Activated CD4-positive, alpha-beta T cell treated with anti-CD3 and anti-CD28 coated beads, Interleukin-2, amount 10 ng/mL, durations not matched to agents 24 days and 14 days (primary cell): ENCODE results near the gene ABLIM2. TPM values are rescaled to one million over a fixed set of nuclear protein-coding genes. Genes with fewer than 3 reads are reported as not detected.

Experiments
- DNase-seq: peaks from one replicate; pipeline ENCODE4 v3.0.0; 2022
- H3K27ac Mint-ChIP-seq: one replicate; pipeline ENCODE4 v1.8.0; 2022; ENCODE audit warnings: mild to moderate bottlenecking, mixed read lengths
- H3K27me3 Mint-ChIP-seq: one replicate; pipeline ENCODE4 v1.8.0; 2022; ENCODE audit warnings: mixed read lengths
- H3K36me3 Mint-ChIP-seq: one replicate; pipeline ENCODE4 v1.8.0; 2022; ENCODE audit warnings: low read depth, mild to moderate bottlenecking, mixed read lengths
- H3K4me1 Mint-ChIP-seq: one replicate; pipeline ENCODE4 v1.8.0; 2021; ENCODE audit warnings: mixed read lengths
- H3K4me3 Mint-ChIP-seq: one replicate; pipeline ENCODE4 v1.8.0; 2022; ENCODE audit warnings: mild to moderate bottlenecking, moderate library complexity, mixed read lengths
- H3K9me3 Mint-ChIP-seq: one replicate; pipeline ENCODE4 v1.8.0; 2021; ENCODE audit warnings: mixed read lengths
- intact Hi-C: fragments of 100-400 bp; cut with micrococcal nuclease; formaldehyde crosslinking; loops from one replicate; pipeline ENCODE4 v1.15.1; 2023
- total RNA-seq: library from RNA; stranded (reverse); gene quantifications from 2 replicates; pipeline ENCODE4 v1.2.3, GENCODE V29; 2022

ABLIM2 gene
- total RNA-seq, 1 donor from 2014 or later = 0.63 TPM

DNA sequence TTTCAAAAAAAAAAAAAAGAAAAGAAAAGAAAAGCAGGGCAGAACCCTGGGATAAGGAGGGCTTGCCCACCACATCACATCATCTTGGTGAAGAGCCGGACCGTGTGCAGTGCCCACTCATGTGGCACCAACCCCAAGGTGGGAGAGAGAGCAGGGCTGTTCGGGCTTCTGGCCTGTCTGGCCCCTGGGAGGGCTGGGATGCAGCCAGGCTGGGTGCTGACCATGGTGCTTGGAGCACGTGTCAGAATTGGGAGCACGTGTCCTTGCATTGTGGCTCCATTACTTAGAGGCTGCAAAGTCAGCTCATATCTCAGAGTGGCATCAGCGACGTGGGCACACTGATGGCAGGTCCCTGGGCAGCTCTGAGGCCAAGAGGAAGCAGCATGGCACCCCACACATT, 118.0 kb downstream of the ABLIM2 start:
- Mint-ChIP-seq H3K27me3 (peaks cover 7% of the 10 kb centered on the region), H3K27ac (no peak overlapping the region), H3K9me3 (no peaks in the 10 kb centered on the region), H3K4me1 (no peaks in the 10 kb centered on the region), H3K4me3 (no peak overlapping the region), H3K36me3 (no peaks in the 10 kb centered on the region)
- intact Hi-C loops = no loop called here
- no peak for DNase-seq

DNA sequence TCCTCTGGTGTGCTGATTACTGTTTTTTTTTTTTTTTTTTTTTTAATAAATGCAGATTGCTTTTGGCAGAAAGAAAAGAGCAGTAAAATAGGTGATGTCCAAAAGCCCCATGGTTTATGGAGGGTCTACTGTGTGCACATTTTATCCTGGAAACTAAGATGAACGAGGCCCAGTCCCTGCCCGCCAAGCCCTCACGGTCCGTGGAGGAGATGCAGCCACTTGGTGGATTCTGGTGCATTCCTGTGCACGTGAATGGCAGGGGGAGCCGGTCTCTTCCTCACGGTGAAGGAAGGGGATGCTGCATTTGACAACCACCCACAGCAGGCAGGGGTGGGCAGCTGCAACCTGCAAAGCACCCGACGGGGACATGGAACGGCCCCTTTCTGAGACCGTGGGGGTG, 118.8 kb downstream of the ABLIM2 start:
- intact Hi-C loops = no loop called here
- Mint-ChIP-seq H3K27me3 (peaks cover 10% of the 10 kb centered on the region), H3K4me3 (no peak overlapping the region), H3K36me3 (no peaks in the 10 kb centered on the region), H3K9me3 (no peaks in the 10 kb centered on the region), H3K27ac (no peak overlapping the region), H3K4me1 (peaks cover 6% of the 10 kb centered on the region)
- no peak for DNase-seq

DNA sequence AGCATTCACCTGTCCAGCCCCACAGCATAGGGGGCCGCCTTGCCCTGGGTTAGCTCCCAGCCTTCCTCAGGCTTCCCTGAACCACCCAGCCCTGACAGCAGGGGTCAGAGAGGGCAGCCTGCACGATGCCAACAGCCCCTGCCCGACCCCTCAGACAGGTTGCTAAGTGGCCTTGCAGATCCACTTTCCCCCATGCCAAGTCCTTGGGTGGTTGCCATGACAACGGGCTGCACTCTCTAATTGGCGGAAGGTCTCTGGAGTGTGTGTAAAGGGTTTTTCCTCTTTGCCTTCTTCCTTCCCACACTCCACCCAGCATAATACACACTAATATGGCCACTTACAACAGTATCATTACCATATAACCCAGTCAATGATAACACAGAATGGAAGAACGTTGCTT, 119.3 kb downstream of the ABLIM2 start:
- peaks cover 6% of the 10 kb centered on the region for H3K4me1 Mint-ChIP-seq
- no peaks in the 10 kb centered on the region for H3K36me3 Mint-ChIP-seq
- H3K4me3 Mint-ChIP-seq = no peak overlapping the region
- H3K27ac Mint-ChIP-seq = no peak overlapping the region
- no peaks in the 10 kb centered on the region for H3K9me3 Mint-ChIP-seq
- intact Hi-C loops = no loop called here
- peaks cover 6% of the 10 kb centered on the region for H3K27me3 Mint-ChIP-seq
- no peak for DNase-seq

DNA sequence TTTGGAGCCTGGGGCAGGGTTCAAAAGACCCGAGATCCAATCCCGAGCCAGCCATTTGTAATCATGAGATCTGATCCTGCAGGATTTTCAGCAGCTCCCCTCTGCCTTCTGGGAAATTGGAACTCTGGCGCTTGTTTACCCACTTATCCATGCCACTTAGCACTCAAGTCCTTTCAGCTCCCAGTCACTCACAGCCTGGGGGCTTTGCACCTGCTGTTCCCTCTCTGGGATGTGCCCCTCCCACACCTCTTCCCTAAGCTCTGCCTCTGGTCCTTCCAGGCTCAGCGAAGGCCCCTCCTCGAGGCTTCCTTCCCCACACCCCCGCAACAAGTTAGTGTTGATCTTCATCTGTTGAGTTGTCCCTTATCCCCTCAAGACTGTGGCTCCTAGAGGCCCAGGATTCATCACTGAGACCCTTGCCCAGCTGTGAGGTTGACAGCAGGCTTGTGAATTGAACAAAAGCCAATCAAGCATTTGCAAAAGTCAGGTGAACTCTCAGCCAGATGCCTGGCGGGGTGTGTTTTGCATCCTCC, 119.8 kb downstream of the ABLIM2 start:
- Mint-ChIP-seq H3K9me3 (no peaks in the 10 kb centered on the region), H3K36me3 (no peaks in the 10 kb centered on the region), H3K4me1 (peaks cover 6% of the 10 kb centered on the region), H3K27me3 (peaks cover 6% of the 10 kb centered on the region), H3K4me3 (no peak overlapping the region), H3K27ac (no peak overlapping the region)
- DNase-seq = no peak
- intact Hi-C loops = no loop called here

DNA sequence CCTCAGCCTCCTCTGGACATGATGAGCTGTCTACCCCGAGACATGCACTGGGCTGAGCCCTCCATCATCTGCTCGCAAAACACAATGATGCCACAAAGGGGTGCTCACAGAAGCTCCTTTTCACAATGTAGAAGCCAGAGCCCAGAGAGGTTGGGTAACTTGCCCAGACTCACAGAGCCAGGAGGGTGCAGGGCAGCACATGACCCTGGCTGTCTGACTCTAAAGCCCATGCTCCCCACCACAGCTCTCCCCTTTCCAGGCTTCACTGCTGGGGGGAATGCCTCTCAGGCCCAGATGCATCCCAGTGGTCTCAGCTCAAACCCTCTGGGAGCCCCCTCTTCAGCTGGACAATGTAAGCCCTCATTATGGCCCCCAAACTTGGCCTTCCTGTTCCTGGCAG, 120.5 kb downstream of the ABLIM2 start:
- intact Hi-C loops = no loop called here

DNA sequence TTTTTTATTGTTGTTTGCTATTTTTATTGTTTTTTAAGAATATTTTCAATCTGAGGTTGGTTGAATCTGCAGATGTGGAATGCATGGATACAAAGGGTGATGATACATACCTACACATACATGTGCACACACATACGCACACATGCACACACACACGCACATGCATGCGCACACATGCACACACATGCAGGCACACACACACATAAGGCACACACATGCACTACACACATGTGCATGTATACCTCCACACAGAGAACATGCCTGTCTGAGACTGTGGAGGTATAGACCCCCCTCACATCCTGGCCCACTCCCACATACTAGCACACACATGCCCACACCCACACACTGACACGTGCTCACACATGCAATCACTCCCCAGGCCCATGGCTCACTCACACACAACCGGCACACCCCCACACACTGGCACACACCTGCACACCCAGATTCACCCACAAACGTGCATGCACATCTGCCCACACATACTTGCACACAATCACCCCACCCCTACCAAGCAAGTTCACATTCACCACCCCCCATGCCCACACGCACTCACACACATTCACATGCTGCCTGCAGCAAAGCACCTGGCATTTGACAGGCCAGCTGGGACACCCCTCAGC, 121.4 kb downstream of the ABLIM2 start:
- Mint-ChIP-seq H3K27ac (no peak overlapping the region), H3K27me3 (peaks cover 6% of the 10 kb centered on the region), H3K36me3 (no peaks in the 10 kb centered on the region), H3K4me1 (peaks cover 6% of the 10 kb centered on the region), H3K4me3 (no peak overlapping the region), H3K9me3 (no peaks in the 10 kb centered on the region)
- DNase-seq = no peak
- intact Hi-C loops = no loop called here

More for the DNA sequence above, 120.5 kb downstream of the ABLIM2 start:
- Mint-ChIP-seq H3K27me3 (peaks cover 6% of the 10 kb centered on the region), H3K9me3 (no peaks in the 10 kb centered on the region), H3K4me1 (peaks cover 6% of the 10 kb centered on the region), H3K4me3 (no peak overlapping the region), H3K27ac (no peak overlapping the region), H3K36me3 (no peaks in the 10 kb centered on the region)
- no peak for DNase-seq

DNA sequence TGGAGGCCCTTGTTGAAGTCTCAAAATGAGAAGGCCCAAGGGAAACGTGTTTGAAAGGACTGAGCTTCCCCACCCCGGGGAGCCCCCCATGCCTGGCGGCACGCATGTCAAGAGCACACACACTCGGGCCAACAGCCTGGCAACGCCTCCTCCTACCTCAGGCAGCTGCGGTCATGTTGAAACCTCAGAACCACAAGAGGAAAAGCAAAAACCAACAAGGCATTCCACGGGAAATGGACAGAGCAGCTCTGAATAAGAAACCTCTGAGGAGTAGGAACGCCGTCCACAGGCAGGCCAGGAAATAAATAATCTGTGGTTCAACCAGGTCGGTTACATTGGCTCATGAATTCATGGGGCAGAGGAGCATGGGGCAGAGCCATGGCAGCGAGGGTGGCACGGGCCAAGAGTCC, 123.2 kb downstream of the ABLIM2 start:
- H3K9me3 Mint-ChIP-seq = no peaks in the 10 kb centered on the region
- peaks cover 6% of the 10 kb centered on the region for H3K4me1 Mint-ChIP-seq
- intact Hi-C loops = no loop called here
- no peaks in the 10 kb centered on the region for H3K36me3 Mint-ChIP-seq
- no peak overlapping the region for H3K4me3 Mint-ChIP-seq
- peak overlapping the region; percentile 65 for H3K27ac Mint-ChIP-seq
- DNase-seq = peak; percentile 61
- peaks cover 6% of the 10 kb centered on the region for H3K27me3 Mint-ChIP-seq

DNA sequence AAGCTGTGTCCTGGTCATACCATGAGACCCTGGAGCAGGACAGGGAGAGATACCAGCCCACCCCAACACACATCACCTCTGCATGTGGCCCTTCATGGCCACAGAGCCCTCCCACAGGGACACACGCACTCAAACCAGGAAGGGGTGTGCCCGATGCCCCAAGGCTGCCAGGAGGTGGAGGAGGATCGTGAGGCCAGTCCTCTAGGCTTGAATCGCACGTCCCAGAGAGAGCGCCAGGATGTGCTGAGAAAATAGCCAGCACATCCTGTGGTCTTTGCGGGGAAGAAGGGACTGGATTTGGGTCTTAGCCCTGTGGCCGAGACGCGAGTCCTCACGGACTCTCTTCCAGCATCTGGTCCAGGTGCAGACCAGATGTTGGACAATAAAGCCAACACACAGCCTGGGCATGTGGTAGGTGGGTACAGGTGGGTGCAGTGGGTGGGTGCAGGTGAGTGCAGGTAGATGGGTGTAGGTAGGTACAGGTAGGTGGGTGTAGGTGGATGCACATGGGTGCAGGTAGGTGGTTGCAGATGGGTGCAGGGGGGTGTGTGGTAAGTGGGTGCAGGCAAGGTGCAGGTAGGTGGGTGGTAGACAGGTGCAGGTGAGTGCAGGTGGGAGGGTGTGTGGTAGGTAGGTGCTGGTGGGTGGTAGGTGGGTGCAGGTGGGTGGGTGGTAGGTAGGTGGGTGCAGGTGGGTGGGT, 124.6 kb downstream of the ABLIM2 start:
- Mint-ChIP-seq H3K4me3 (no peak overlapping the region), H3K27me3 (peaks cover 6% of the 10 kb centered on the region), H3K36me3 (no peaks in the 10 kb centered on the region), H3K4me1 (peaks cover 6% of the 10 kb centered on the region), H3K9me3 (no peaks in the 10 kb centered on the region), H3K27ac (no peak overlapping the region)
- intact Hi-C loops = no loop called here
- no peak for DNase-seq

DNA sequence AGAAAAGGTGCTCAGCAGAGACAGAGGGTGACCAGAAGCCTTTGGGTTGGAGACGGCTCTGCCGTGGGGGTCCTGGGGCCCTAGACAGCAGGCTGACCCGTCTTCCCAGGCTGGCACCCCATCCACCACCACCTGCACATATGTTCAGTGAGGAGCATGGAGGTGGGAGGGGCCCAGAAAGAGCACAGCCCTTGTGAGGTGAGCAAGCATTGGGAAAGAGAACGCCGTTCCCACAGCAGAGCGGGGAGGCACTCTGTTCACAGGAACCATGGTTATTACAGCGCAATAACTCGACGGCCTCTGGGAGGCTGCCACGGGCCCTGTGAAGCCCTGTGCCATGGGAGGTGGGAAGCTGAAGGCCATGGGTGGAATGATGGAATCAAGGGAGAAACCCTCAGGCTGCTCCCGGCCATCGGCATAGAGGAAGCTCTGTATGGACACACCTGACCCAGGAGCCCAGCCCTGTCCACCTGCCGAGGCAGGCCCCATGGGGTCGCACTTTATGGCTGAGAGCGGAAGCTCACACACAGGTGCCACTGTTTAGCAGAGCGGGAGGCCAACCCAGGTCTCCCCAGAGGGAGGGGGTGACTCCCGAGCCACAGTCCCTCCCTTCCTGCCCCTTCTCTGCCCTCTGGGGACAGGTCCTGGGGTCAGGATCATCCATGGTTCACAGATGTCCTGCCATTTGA, 125.4 kb downstream of the ABLIM2 start:
- no peaks in the 10 kb centered on the region for H3K36me3 Mint-ChIP-seq
- H3K9me3 Mint-ChIP-seq = no peaks in the 10 kb centered on the region
- peaks cover 6% of the 10 kb centered on the region for H3K27me3 Mint-ChIP-seq
- no peak for DNase-seq
- H3K4me3 Mint-ChIP-seq = no peak overlapping the region
- intact Hi-C loops = no loop called here
- H3K4me1 Mint-ChIP-seq = peaks cover 6% of the 10 kb centered on the region
- no peak overlapping the region for H3K27ac Mint-ChIP-seq

DNA sequence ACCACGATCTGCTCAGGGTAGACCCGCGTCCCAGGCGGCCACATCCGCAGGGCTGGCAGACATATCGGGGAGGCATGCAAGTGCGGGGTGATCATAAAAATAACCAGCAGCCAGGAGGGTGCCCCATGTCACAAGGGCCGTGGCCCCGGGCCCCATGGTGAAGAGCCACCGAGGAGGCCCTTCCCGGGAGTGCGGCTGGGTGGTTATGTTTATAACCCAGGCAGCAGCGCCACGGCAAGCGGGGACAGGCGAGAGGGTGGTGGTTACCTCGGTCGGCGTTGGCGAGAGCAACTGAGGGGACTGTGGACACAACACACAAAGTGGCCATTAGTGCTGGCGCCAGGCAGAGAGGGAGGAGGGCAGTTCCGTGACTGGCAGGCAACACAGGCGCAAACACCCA, 126.2 kb downstream of the ABLIM2 start:
- Mint-ChIP-seq H3K9me3 (no peaks in the 10 kb centered on the region), H3K4me3 (no peak overlapping the region), H3K36me3 (no peaks in the 10 kb centered on the region), H3K4me1 (peaks cover 6% of the 10 kb centered on the region), H3K27me3 (peaks cover 6% of the 10 kb centered on the region), H3K27ac (no peak overlapping the region)
- intact Hi-C loops = no loop called here
- DNase-seq = no peak

DNA sequence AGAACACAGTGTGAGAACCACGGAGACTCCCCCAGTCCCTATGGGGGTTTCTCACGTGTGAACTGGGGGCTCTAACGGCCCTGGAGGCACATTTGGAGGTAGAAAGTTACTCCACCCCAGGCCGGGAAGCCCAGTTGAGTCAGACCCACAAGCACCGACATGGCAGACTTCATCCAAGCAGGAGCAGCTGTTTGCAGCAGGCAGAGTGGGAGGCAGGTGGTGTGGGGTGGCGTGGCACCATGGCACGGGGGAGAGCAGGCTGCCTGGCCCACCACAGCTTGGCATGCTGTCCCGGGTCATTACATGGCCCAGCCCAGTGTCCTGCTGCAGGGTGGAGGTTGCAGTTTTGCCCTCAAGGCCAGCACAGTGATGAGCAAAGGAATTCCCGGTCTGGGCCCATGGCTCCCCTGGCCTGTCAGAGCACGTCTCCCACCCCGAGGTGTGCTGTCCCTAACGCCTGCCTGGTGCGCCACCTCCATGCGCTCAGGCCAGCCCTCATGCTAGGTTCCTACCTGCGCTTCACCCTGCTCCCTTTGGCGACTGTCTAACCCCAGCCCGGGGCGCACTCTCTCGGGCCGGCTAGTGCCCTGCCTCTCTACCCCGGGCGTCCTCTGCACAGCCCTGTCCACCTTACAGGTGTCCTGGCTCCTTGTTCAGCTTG, 128.4 kb downstream of the ABLIM2 start:
- Mint-ChIP-seq H3K27me3 (peaks cover 1% of the 10 kb centered on the region), H3K27ac (no peak overlapping the region)

DNA sequence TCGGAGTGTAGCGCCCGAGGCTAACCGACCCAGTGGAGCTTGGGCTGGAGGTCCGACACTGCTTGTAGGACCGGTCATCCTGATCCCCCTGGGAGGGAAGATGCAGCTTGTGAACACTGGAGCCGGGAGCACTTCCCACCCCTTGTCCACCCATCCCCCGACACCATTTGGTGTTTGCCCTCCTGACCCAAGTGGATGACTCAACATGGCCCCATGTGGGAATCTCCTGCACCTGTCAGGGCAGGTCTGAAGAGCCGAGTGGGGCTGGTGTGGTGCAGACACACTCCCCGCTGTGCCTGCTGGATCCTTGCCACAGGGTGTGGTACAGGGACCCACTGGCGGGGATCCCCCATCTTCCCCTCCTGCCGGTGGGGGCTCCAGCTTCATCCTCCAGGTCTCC, 128.9 kb downstream of the ABLIM2 start:
- H3K27me3 Mint-ChIP-seq = no peaks in the 10 kb centered on the region
- no peaks in the 10 kb centered on the region for H3K36me3 Mint-ChIP-seq
- H3K9me3 Mint-ChIP-seq = no peaks in the 10 kb centered on the region
- intact Hi-C loops = no loop called here
- no peak overlapping the region for H3K27ac Mint-ChIP-seq
- DNase-seq = no peak
- H3K4me1 Mint-ChIP-seq = no peaks in the 10 kb centered on the region
- no peak overlapping the region for H3K4me3 Mint-ChIP-seq

More for the DNA sequence above, 128.4 kb downstream of the ABLIM2 start:
- DNase-seq = no peak
- H3K36me3 Mint-ChIP-seq = no peaks in the 10 kb centered on the region
- intact Hi-C loops = no loop called here
- no peak overlapping the region for H3K4me3 Mint-ChIP-seq
- peaks cover 3% of the 10 kb centered on the region for H3K4me1 Mint-ChIP-seq
- no peaks in the 10 kb centered on the region for H3K9me3 Mint-ChIP-seq

DNA sequence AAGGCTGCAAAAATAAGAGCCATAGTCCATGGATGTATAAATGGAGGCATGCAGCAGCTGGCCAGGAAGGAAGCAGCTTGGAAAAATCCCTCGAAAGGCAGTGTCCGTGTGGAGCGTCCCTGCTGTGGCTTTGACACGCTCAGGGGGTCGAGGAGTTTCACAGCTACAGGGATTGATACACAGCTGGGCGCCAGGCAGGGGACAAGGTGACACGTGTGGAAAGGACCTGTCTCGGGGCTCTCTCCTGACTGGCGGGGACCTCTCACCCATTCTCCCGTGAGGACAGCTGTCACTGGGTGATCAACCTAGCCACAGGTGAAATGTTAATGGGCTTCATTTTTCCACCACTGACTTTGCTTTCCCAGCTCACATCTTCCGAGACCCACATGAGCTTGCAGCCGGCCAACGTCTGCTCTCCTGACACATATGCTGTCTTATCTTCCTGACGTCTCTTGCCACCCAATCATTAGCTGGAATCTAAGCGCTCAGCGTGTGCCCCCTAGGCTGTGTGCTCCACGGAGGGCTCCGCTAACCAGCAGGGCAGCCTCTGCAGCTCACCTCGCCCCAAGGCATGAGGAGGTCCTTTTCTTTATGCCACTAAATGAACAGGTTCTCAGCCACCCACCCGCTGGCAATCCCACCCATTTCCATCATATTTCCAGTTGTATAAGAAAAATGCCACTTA, 129.6 kb downstream of the ABLIM2 start:
- Mint-ChIP-seq H3K9me3 (no peaks in the 10 kb centered on the region), H3K4me3 (no peak overlapping the region), H3K27ac (no peak overlapping the region), H3K36me3 (no peaks in the 10 kb centered on the region), H3K4me1 (no peaks in the 10 kb centered on the region), H3K27me3 (no peaks in the 10 kb centered on the region)
- intact Hi-C loops = no loop called here
- DNase-seq = no peak
